Osteocyte (in vitro differentiated cells): ENCODE measurements around the gene PPP2R5C. TPM values are rescaled to one million over a fixed set of nuclear protein-coding genes. Genes with fewer than 3 reads are reported as not detected.

ENCODE experiments used
- DNase-seq: peaks from one replicate; pipeline ENCODE4 v3.0.0; 2021; ENCODE audit warnings: mixed read lengths; ENCODE audit not compliant: unreplicated experiment; ENCODE audit errors: extremely low spot score
- H3K27ac Mint-ChIP-seq: one replicate; pipeline ENCODE4 v1.8.0; 2021; ENCODE audit warnings: mild to moderate bottlenecking, mixed read lengths; ENCODE audit not compliant: unreplicated experiment
- H3K27me3 Mint-ChIP-seq: one replicate; pipeline ENCODE4 v1.8.0; 2021; ENCODE audit warnings: mixed read lengths; ENCODE audit not compliant: unreplicated experiment
- H3K36me3 Mint-ChIP-seq: one replicate; pipeline ENCODE4 v1.8.0; 2021; ENCODE audit warnings: mixed read lengths; ENCODE audit not compliant: unreplicated experiment
- H3K4me1 Mint-ChIP-seq: one replicate; pipeline ENCODE4 v1.8.0; 2021; ENCODE audit warnings: mixed read lengths; ENCODE audit not compliant: unreplicated experiment
- H3K4me3 Mint-ChIP-seq: one replicate; pipeline ENCODE4 v1.8.0; 2021; ENCODE audit warnings: mild to moderate bottlenecking, moderate library complexity, mixed read lengths; ENCODE audit not compliant: unreplicated experiment
- H3K9me3 Mint-ChIP-seq: one replicate; pipeline ENCODE4 v1.8.0; 2021; ENCODE audit warnings: mixed read lengths; ENCODE audit not compliant: unreplicated experiment
- total RNA-seq: library from RNA; stranded (reverse); gene quantifications from 2 replicates; pipeline ENCODE4 v1.2.1, GENCODE V29; 2021
- TF ChIP-seq, protein P1 (sequence below): fragments of 200-600 bp; sonication (generic); IDR thresholded peaks from 2 replicates; pipeline ENCODE4 v1.5.0; 2021; ENCODE audit warnings: antibody characterized with exemption, mild to moderate bottlenecking, moderate library complexity

Gene PPP2R5C
- total RNA-seq, 1 donor from 2014 or later = 116 TPM

GRCh38 chr14:101915871-101916815 is 154.6 kb downstream of the PPP2R5C start:
- Mint-ChIP-seq H3K9me3 (no peaks in the 10 kb centered on the region), H3K36me3 (peaks cover 27% of the 10 kb centered on the region), H3K27ac (no peak overlapping the region), H3K27me3 (no peaks in the 10 kb centered on the region), H3K4me3 (no peak overlapping the region), H3K4me1 (peaks cover 27% of the 10 kb centered on the region)
- no peak for DNase-seq
- TF ChIP-seq, protein P1, sequence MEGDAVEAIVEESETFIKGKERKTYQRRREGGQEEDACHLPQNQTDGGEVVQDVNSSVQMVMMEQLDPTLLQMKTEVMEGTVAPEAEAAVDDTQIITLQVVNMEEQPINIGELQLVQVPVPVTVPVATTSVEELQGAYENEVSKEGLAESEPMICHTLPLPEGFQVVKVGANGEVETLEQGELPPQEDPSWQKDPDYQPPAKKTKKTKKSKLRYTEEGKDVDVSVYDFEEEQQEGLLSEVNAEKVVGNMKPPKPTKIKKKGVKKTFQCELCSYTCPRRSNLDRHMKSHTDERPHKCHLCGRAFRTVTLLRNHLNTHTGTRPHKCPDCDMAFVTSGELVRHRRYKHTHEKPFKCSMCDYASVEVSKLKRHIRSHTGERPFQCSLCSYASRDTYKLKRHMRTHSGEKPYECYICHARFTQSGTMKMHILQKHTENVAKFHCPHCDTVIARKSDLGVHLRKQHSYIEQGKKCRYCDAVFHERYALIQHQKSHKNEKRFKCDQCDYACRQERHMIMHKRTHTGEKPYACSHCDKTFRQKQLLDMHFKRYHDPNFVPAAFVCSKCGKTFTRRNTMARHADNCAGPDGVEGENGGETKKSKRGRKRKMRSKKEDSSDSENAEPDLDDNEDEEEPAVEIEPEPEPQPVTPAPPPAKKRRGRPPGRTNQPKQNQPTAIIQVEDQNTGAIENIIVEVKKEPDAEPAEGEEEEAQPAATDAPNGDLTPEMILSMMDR = no peak

- Mint-ChIP-seq H3K4me1 (peaks cover 27% of the 10 kb centered on the region), H3K27ac (peak overlapping the region; percentile 72), H3K36me3 (peaks cover 30% of the 10 kb centered on the region), H3K4me3 (no peak overlapping the region), H3K27me3 (no peaks in the 10 kb centered on the region), H3K9me3 (no peaks in the 10 kb centered on the region)
- TF ChIP-seq, protein P1 = no peak
- no peak for DNase-seq
Observed at GRCh38 chr14:101916816-101917412, 155.4 kb downstream of the PPP2R5C start.

- H3K27ac Mint-ChIP-seq = peak overlapping the region; percentile 72
- peaks cover 27% of the 10 kb centered on the region for H3K4me1 Mint-ChIP-seq
- TF ChIP-seq, protein P1 = no peak
- no peaks in the 10 kb centered on the region for H3K9me3 Mint-ChIP-seq
- peak overlapping the region; percentile 38 for H3K4me3 Mint-ChIP-seq
- no peaks in the 10 kb centered on the region for H3K27me3 Mint-ChIP-seq
- no peak for DNase-seq
- H3K36me3 Mint-ChIP-seq = peaks cover 28% of the 10 kb centered on the region
Observed at GRCh38 chr14:101917413-101918017, 156.0 kb downstream of the PPP2R5C start.

DNA sequence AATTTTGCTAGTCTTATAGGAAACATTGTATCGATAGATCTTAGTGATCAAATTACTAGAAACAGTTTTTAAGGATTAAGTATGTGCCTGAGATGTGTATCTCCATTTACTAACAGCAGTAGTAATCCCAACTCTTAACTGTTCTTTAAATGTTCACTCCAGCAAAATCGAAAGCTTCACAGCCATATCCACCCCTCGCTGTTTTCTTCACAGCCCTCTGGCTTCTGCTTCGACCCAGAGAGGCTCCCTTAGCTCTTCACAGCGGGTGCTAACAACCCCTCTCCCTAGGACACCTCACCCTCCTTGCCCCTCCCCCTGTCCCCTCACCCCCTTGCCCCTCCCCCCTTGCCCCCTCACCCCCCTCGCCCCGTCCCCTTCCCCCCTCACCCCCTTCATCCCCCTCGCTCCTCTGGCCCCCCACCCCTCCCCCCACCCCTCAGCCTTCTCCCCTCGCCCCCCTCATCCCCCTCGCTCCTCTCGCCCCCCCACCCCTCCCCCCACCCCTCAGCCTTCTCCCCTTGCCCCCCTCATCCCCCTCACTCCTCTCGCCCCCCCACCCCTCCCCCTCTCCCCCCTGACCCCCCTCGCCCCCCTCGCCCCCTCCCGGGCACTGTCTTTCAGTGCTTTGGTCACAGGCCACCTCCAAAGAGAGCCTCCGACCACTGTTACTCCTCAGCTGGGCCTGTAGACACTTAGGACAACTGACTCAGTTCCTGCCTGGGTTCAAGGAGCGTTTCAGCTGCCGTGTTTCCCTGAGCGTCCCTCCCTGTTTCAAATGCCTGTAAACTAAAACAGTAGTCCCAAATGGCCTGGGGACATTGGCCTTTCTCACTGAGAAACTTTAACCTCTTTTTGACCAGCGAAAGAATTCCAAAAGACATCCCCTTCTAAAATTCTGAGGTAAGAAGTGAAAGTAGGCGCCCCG is 156.8 kb downstream of the PPP2R5C start:
- no peak for DNase-seq
- peak overlapping the region; percentile 72 for H3K27ac Mint-ChIP-seq

More for the DNA sequence above, 156.8 kb downstream of the PPP2R5C start:
- no peaks in the 10 kb centered on the region for H3K9me3 Mint-ChIP-seq
- no peaks in the 10 kb centered on the region for H3K27me3 Mint-ChIP-seq
- H3K36me3 Mint-ChIP-seq = peaks cover 29% of the 10 kb centered on the region
- TF ChIP-seq, protein P1 = no peak
- H3K4me3 Mint-ChIP-seq = peak overlapping the region; percentile 38
- H3K4me1 Mint-ChIP-seq = peaks cover 27% of the 10 kb centered on the region
